OCI-LY7 (cell line): ENCODE data around the gene PHF19. TPM values are rescaled to one million over a fixed set of nuclear protein-coding genes. Genes with fewer than 3 reads are reported as not detected.

ENCODE experiments used
- BruUV-seq: library from RNA; stranded (reverse); fragments of 400-500 nt; replicated peaks from 2 replicates; lab custom pipeline; 2021; lab: Mats Ljungman, UMichigan
- CTCF ChIA-PET: fragments of 300-600 bp; sonication (Branson Sonifier 250); formaldehyde crosslinking; loops from one replicate; lab custom pipeline; 2022; ENCODE audit warnings: antibody characterized with exemption; ENCODE audit not compliant: unreplicated experiment; lab: Charles Lee
- POLR2A ChIA-PET: fragments of 300-600 bp; sonication (Branson Sonifier 250); formaldehyde crosslinking; loops from one replicate; lab custom pipeline; 2022; ENCODE audit warnings: antibody characterized with exemption; lab: Charles Lee
- DNase-seq: peaks from one replicate; pipeline ENCODE4 v3.0.0-alpha.2; 2015; ENCODE audit warnings: low spot score
- H2AFZ ChIP-seq: fragments of 200-600 bp; sonication (generic), shearing (Covaris generic); 2 replicates; pipeline ENCODE4 v1.6.1; 2014; ENCODE audit warnings: mild to moderate bottlenecking, antibody characterized with exemption, low read length, moderate library complexity
- H3K27ac ChIP-seq: fragments of 200-600 bp; sonication (generic); 2 replicates; pipeline ENCODE4 v1.5.1; 2014; ENCODE audit warnings: mixed run types, low read depth, mild to moderate bottlenecking, moderate library complexity, low read length, inconsistent platforms; ENCODE audit not compliant: poor library complexity, severe bottlenecking
- H3K36me3 ChIP-seq: fragments of 200-600 bp; sonication (generic); 2 replicates; pipeline ENCODE4 v1.6.1; 2014; ENCODE audit warnings: mild to moderate bottlenecking, antibody characterized with exemption, low read length, moderate library complexity, mixed read lengths; ENCODE audit not compliant: insufficient read depth
- H3K4me1 ChIP-seq: fragments of 200-600 bp; sonication (generic); 2 replicates; pipeline ENCODE4 v1.5.1; 2014; ENCODE audit warnings: mild to moderate bottlenecking, low read length; ENCODE audit not compliant: insufficient read depth, poor library complexity, severe bottlenecking
- H3K4me2 ChIP-seq: fragments of 200-600 bp; sonication (generic); 2 replicates; pipeline ENCODE4 v1.6.1; 2014; ENCODE audit warnings: mild to moderate bottlenecking, low read length
- H3K4me3 ChIP-seq: fragments of 200-600 bp; sonication (generic); 2 replicates; pipeline ENCODE4 v1.5.1; 2014; ENCODE audit warnings: mild to moderate bottlenecking, low read depth, low read length; ENCODE audit not compliant: poor library complexity, severe bottlenecking
- H3K79me2 ChIP-seq: fragments of 200-600 bp; sonication (generic); 2 replicates; pipeline ENCODE4 v1.6.1; 2016; ENCODE audit warnings: low read depth, mild to moderate bottlenecking, low read length, moderate library complexity, mixed read lengths; ENCODE audit not compliant: insufficient read depth
- H3K9me2 ChIP-seq: fragments of 200-600 bp; sonication (generic); 2 replicates; pipeline ENCODE4 v1.6.1; 2016; ENCODE audit warnings: mild to moderate bottlenecking, low read length, mixed read lengths; ENCODE audit not compliant: insufficient read depth
- H3K9me3 ChIP-seq: fragments of 200-600 bp; sonication (generic); 2 replicates; pipeline ENCODE4 v1.6.1; 2014; ENCODE audit warnings: mild to moderate bottlenecking, mixed run types, low read length, mixed read lengths
- H4K20me1 ChIP-seq: fragments of 200-600 bp; sonication (generic); 2 replicates; pipeline ENCODE4 v1.6.1; 2014; ENCODE audit warnings: mild to moderate bottlenecking, antibody characterized with exemption, low read length, moderate library complexity, mixed read lengths; ENCODE audit not compliant: insufficient read depth
- CTCF ChIP-seq: fragments of 200-600 bp; sonication (generic); conservative IDR thresholded peaks from 2 replicates; pipeline ENCODE4 v1.5.1; 2014; ENCODE audit warnings: mild to moderate bottlenecking, antibody characterized with exemption, low read length, moderate library complexity, mixed read lengths
- EZH2phosphoT487 ChIP-seq: fragments of 200-600 bp; sonication (generic); IDR thresholded peaks from 2 replicates; pipeline ENCODE4 v1.6.1; 2018; ENCODE audit warnings: low read depth, borderline replicate concordance, mild to moderate bottlenecking, mixed run types, antibody characterized with exemption, low read length, moderate library complexity, mixed read lengths
- intact Hi-C: fragments of 100-400 bp; cut with micrococcal nuclease; formaldehyde crosslinking; loops from one replicate; pipeline ENCODE4 v1.10.0; 2022; ENCODE audit not compliant: unreplicated experiment
- total RNA-seq, 2 experiments: library from RNA; depleted of rRNA in 1 of 2; stranded (reverse); fragments of >200 nt in 1 of 2; shearing (Covaris generic) in 1 of 2; gene quantifications; 2 replicates each; pipeline ENCODE4 v1.2.3, GENCODE V29; 2014 to 2022

Gene PHF19
- total RNA-seq, 2 experiments from 2014 or later, result 102 to 214 TPM

DNA sequence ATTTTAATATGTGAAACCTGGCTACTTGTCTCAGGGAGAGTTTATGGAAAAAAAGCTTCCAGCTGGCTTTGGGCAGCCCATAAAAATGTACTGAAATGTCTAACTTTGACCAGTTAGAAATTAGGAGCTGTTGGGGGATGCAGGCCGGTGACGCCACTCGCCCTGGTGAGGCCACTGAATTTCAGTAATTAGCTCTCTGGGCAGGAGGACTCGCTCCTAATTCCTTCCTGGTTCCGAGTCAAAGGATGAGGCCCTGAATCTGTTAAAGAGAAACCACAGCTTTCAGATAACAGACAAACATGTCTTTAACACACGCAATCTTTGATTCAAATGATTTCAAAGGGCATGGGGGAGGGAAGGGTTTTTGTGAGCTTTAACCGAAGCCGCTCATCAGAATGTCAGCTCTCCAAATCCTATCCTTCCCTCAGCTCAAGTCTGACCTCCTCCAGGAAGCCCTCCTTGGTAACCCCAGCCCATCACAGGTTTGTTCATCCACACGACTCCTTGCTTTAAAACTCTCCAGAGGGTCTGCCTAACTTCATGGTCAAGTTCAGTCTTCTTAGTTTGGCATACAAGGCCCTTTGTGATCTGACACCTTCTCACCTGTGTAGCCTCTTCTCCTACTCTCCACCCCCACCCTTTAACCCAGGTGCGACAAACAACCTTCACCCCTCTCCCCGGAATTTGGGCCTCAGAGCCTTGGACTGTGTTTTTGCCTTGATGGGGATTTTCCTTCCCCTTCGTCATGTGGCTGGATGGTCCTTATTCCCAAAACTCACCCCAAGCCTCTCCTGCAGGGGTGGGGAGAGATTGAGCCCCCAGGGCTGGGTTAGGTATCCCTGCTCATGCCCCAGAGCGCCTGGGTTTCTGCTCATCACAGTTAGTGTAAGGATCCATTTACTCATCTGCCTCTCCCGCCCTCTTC is 13.6 kb upstream of the PHF19 start:
- CTCF ChIA-PET, result interaction anchor here (0.7 to 1.2 kb wide), 3 partner anchors 39 to 45 kb away, joined by 3 to 4 read pairs (median 3); no protein-coding TSS in a partner anchor
- no peak overlapping the region for H3K4me3 ChIP-seq
- H3K9me2 ChIP-seq, result no peaks in the 10 kb centered on the region
- no peaks in the 10 kb centered on the region for H3K9me3 ChIP-seq
- intact Hi-C loops, result loop anchor here (5.0 kb wide), 1 partner anchor 182 kb away; the partner anchor contains the start of gene CNTRL
- TF ChIP-seq CTCF (no peak), EZH2phosphoT487 (no peak)
- no peaks in the 10 kb centered on the region for H3K36me3 ChIP-seq
- H3K4me1 ChIP-seq, result peaks cover 93% of the 10 kb centered on the region
- no peaks in the 10 kb centered on the region for H4K20me1 ChIP-seq
- BruUV-seq, result no TSS peak
- no peak for DNase-seq
- H2AFZ ChIP-seq, result peak overlapping the region; percentile 65; the same call in 1 of the 2 replicates
- H3K4me2 ChIP-seq, result peak overlapping the region; percentile 69
- H3K79me2 ChIP-seq, result no peaks in the 10 kb centered on the region
- POLR2A ChIA-PET, result interaction anchor here (0.9 to 16.9 kb wide), 7 partner anchors 11 to 154 kb away, joined by 3 to 372 read pairs (median 5); partner anchors contain the start of genes PSMD5 and TRAF1
- H3K27ac ChIP-seq, result peak overlapping the region; percentile 98

- DNase-seq, result no peak
- Histone ChIP-seq H3K4me3 (no peak overlapping the region), H3K79me2 (no peaks in the 10 kb centered on the region), H3K27ac (peak overlapping the region; percentile 98), H3K4me1 (peaks cover 93% of the 10 kb centered on the region), H3K9me3 (no peaks in the 10 kb centered on the region), H2AFZ (peak overlapping the region; percentile 65; the same call in 1 of the 2 replicates), H3K9me2 (no peaks in the 10 kb centered on the region), H3K4me2 (peak overlapping the region; percentile 69), H4K20me1 (no peaks in the 10 kb centered on the region), H3K36me3 (no peaks in the 10 kb centered on the region)
- intact Hi-C loops, result loop anchor here (5.0 kb wide), 1 partner anchor 183 kb away; the partner anchor contains the start of gene CNTRL
- TF ChIP-seq EZH2phosphoT487, result no peak
- TF ChIP-seq CTCF, result no peak
- ChIA-PET CTCF (interaction anchor here (0.7 to 1.2 kb wide), 3 partner anchors 40 to 46 kb away, joined by 3 to 4 read pairs (median 3); no protein-coding TSS in a partner anchor), POLR2A (interaction anchor here (0.9 to 16.9 kb wide), 7 partner anchors 10 to 153 kb away, joined by 3 to 372 read pairs (median 5); partner anchors contain the start of genes PSMD5 and TRAF1)
- BruUV-seq, result no TSS peak
Measured at GRCh38 chr9:120889606-120890271, 12.8 kb upstream of the PHF19 start.
